Left ventricle myocardium inferior (tissue), 1 donor: ENCODE data around the gene KRT24. TPM values are rescaled to one million over a fixed set of nuclear protein-coding genes. Genes with fewer than 3 reads are reported as not detected.

ENCODE experiments used
- DNase-seq: peaks from one replicate; pipeline ENCODE4 v3.0.0-alpha.2; 2020
- H3K27ac ChIP-seq: fragments of 200-600 bp; replicated peaks from 2 replicates; pipeline ENCODE4 v1.8.0; 2021
- H3K27me3 ChIP-seq: fragments of 200-600 bp; 2 replicates; pipeline ENCODE4 v1.8.0; 2021; ENCODE audit warnings: low read depth
- H3K36me3 ChIP-seq: fragments of 200-600 bp; 2 replicates; pipeline ENCODE4 v1.8.0; 2021
- H3K4me1 ChIP-seq: fragments of 200-600 bp; 2 replicates; pipeline ENCODE4 v1.8.0; 2021
- H3K4me3 ChIP-seq: fragments of 200-600 bp; 2 replicates; pipeline ENCODE4 v1.8.0; 2021; ENCODE audit warnings: mild to moderate bottlenecking, moderate library complexity
- H3K9me3 ChIP-seq: fragments of 200-600 bp; replicated peaks from 2 replicates; pipeline ENCODE4 v1.8.0; 2021
- CTCF ChIP-seq: fragments of 200-600 bp; IDR thresholded peaks from 2 replicates; pipeline ENCODE4 v1.8.0; 2021; ENCODE audit warnings: antibody characterized with exemption, mild to moderate bottlenecking, borderline replicate concordance
- intact Hi-C: fragments of 100-400 bp; cut with micrococcal nuclease; formaldehyde crosslinking; loops from one replicate; pipeline ENCODE4 v1.11.0; 2022
- total RNA-seq: library from RNA; stranded (reverse); fragmentation: NEBNext Ultra II Directional; extraction: Animal tissue kit (Norgen Biotek cat#: 25700); gene quantifications from one replicate; pipeline ENCODE4 v1.2.1, GENCODE V29; 2021
- donor health status: DM: no; HTN: yes; CAD: no; lungs with severe emphysema.

The KRT24 gene
- total RNA-seq, 1 donor from 2014 or later = not detected

GRCh38 chr17:40679523-40679907 is 24.0 kb downstream of the KRT24 start:
- Histone ChIP-seq H3K4me1 (no peaks in the 10 kb centered on the region), H3K36me3 (no peaks in the 10 kb centered on the region), H3K27ac (no peak overlapping the region), H3K27me3 (peaks cover 65% of the 10 kb centered on the region), H3K4me3 (no peak overlapping the region), H3K9me3 (no peaks in the 10 kb centered on the region)
- intact Hi-C loops = no loop called here
- no peak for TF ChIP-seq CTCF
- DNase-seq = no peak

GRCh38 chr17:40678902-40679522 is 24.5 kb downstream of the KRT24 start:
- Histone ChIP-seq H3K9me3 (no peaks in the 10 kb centered on the region), H3K27ac (no peak overlapping the region), H3K27me3 (peaks cover 61% of the 10 kb centered on the region), H3K4me1 (no peaks in the 10 kb centered on the region), H3K4me3 (no peak overlapping the region), H3K36me3 (no peaks in the 10 kb centered on the region)
- no peak for TF ChIP-seq CTCF
- intact Hi-C loops = no loop called here
- no peak for DNase-seq

- H3K27me3 ChIP-seq = peaks cover 49% of the 10 kb centered on the region
- no peak overlapping the region for H3K27ac ChIP-seq
- DNase-seq = no peak
- no peaks in the 10 kb centered on the region for H3K36me3 ChIP-seq
- no peak overlapping the region for H3K4me3 ChIP-seq
- no peaks in the 10 kb centered on the region for H3K4me1 ChIP-seq
- TF ChIP-seq CTCF = no peak
- H3K9me3 ChIP-seq = no peaks in the 10 kb centered on the region
- intact Hi-C loops = no loop called here
Measured at GRCh38 chr17:40675905-40676304, 27.6 kb downstream of the KRT24 start.

- Histone ChIP-seq H3K4me1 (no peaks in the 10 kb centered on the region), H3K4me3 (no peak overlapping the region), H3K36me3 (no peaks in the 10 kb centered on the region), H3K27ac (no peak overlapping the region), H3K27me3 (peaks cover 38% of the 10 kb centered on the region), H3K9me3 (no peaks in the 10 kb centered on the region)
- intact Hi-C loops = no loop called here
- no peak for DNase-seq
- no peak for TF ChIP-seq CTCF
Measured at GRCh38 chr17:40672654-40673053, 30.9 kb downstream of the KRT24 start.

GRCh38 chr17:40671282-40671681 is 32.3 kb downstream of the KRT24 start:
- no peak overlapping the region for H3K27ac ChIP-seq
- H3K9me3 ChIP-seq = no peaks in the 10 kb centered on the region
- TF ChIP-seq CTCF = no peak
- intact Hi-C loops = no loop called here
- H3K4me3 ChIP-seq = no peak overlapping the region
- peaks cover 40% of the 10 kb centered on the region for H3K27me3 ChIP-seq
- H3K4me1 ChIP-seq = no peaks in the 10 kb centered on the region
- no peaks in the 10 kb centered on the region for H3K36me3 ChIP-seq
- no peak for DNase-seq
